DMS114 treated with DMSO at 0.1 percent for 48 hours (cell line): ENCODE results near the gene CCSER2.
"Not testable (repeated sequence)": the region's sequence is repeated elsewhere in the genome, so short reads cannot be mapped to it uniquely, and the experiment has no call there.

ENCODE experiments used
- DNase-seq: peaks from one replicate; lab custom pipeline; 2025; ENCODE audit not compliant: unreplicated experiment; lab: John Stamatoyannopoulos, UW

The CCSER2 gene

DNA sequence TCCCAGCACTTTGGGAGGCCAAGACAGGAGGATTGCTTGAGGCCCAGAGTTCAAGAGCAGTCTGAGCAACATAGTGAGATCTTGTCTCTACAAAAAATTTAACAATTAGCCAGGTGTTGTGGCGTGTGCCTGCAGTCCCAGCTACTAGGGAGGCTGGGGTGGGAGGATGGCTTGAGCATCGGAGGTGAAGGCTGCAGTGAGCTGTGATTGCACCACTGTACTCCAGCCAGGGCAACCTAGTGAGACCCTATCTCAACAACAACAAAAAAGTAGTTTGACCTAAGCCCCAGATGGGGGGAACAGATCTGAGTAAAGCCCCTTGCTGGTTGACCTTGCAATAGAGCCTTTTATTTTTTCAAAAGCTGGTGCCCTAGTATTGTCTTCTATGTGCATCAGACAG, 15.6 kb upstream of the CCSER2 start:
- no peak for DNase-seq

- no peak for DNase-seq
Observed at GRCh38 chr10:84314275-84314674, 14.1 kb upstream of the CCSER2 start.

DNA sequence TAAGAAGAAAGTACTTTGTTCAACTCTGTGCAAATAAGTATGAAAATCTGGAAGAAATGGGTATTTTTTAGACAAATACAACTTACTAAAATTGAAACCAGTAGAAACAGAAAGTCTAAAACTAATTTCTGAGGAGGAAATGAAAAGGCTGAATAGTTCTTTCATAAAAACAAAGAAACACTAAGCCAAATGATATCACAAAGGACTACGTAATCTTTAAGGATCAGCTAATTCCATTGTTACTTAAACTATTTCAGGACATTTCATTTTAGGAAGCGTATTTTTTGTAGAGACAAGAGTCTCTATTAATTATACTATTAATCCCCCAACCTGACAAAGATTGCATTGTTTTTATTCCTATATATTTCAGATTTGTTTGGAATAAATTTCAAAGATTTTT, 11.2 kb upstream of the CCSER2 start:
- no peak for DNase-seq

- DNase-seq: no peak
Observed at GRCh38 chr10:84321902-84322301, 6.5 kb upstream of the CCSER2 start.

- not testable (repeated sequence) for DNase-seq
Observed at GRCh38 chr10:84323566-84323965, 4.8 kb upstream of the CCSER2 start.

DNA sequence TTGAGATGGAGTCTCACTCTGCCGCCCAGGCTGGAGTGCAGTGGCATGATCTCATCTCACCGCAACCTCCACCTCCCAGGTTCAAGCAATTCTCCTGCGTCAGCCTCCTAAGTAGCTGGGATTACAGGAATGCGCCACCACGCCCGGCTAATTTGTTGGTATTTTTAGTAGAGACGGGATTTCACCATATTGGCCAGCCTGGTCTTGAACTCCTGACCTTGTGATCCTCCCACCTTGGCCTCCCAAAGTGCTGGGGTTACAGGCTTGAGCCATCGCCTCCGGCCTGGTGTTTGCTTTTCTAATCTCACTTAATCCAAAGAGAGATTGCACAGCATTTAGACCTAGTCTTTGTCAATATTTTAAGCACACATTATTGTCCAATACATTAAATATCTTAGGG, 1.4 kb upstream of the CCSER2 start:
- DNase-seq: not testable (repeated sequence)

- DNase-seq: peak; percentile 13
Observed at GRCh38 chr10:84329196-84329611, 815 bp downstream of the CCSER2 start.

DNA sequence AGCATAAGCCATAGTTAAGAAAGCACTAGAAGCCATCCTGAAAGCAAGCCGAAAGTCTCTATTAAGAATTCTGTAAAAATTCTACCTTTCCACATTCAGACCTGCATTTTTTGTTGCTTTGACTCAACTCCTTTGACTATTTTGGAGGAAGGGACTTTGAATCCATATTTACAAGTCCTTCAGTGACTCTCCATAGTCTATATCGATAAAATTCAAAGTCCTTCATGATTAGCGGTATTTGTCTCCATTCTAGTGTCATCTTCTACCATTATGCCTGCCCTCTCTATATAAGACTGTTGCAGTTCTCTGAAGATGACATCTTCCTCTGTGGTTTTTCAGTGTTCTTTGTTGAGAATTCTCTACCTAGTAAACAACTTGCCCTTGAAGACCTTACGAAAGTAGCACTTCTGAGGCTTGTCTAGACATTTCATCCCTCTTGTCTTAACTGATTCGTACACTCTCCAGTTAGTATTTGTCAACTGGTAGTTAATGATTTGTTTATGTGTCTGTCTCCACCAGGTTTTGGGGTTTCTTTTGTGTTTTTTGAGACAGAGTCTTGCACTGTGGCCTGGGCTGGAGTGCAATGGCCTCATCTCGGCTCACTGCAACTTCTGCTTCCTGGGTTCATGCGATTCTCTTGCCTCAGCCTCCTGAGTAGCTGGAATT, 1.7 kb downstream of the CCSER2 start:
- no peak for DNase-seq

DNA sequence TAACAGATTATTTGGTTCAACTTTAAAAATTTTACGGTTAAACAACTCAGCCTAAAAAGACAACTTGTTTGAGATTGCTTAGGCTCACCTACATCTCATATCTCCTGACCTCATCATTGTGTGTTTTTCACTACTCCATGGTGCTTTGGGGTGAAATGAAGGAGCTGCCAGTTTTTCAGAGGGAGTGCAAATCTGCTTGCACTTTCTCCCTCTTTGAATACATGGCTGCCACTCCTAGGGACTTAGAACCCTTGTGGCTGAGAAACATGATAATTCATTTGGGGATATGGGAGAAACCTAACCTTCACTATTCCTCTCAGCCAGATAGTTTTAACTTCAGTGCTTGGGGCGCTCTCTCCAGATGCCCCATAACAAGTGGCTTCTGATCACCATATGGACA, 2.7 kb downstream of the CCSER2 start:
- no peak for DNase-seq

- no peak for DNase-seq
Observed at GRCh38 chr10:84333864-84334451, 5.6 kb downstream of the CCSER2 start.

DNA sequence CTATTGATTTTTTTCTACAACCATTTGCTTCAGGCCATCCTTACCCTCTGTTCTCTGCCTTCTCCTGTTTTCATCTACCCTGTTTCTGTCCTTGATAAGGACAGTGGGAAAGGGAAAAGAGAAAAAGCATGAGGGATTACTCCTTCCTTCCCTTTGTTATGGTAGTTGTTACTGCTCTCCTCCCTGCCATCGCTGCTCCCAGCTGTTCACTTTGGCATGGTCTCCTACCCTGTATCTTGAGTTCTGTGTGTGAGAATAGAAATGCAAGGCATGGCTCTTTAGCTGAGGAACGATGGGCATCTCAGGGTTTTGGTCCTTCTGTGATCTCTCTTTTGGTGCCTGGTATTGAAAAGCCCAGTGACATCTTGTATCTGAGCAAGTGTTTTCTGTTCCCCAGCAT, 6.4 kb downstream of the CCSER2 start:
- DNase-seq: no peak

GRCh38 chr10:84335516-84335915, 7.1 kb downstream of the CCSER2 start:
- no peak for DNase-seq

- DNase-seq: no peak
Observed at GRCh38 chr10:84336406-84337090, 8.2 kb downstream of the CCSER2 start.

GRCh38 chr10:84337199-84337598, 8.8 kb downstream of the CCSER2 start:
- DNase-seq: no peak

- no peak for DNase-seq
Observed at GRCh38 chr10:84339025-84339424, 10.6 kb downstream of the CCSER2 start.

- DNase-seq: no peak
Observed at GRCh38 chr10:84340187-84340586, 11.8 kb downstream of the CCSER2 start.

DNA sequence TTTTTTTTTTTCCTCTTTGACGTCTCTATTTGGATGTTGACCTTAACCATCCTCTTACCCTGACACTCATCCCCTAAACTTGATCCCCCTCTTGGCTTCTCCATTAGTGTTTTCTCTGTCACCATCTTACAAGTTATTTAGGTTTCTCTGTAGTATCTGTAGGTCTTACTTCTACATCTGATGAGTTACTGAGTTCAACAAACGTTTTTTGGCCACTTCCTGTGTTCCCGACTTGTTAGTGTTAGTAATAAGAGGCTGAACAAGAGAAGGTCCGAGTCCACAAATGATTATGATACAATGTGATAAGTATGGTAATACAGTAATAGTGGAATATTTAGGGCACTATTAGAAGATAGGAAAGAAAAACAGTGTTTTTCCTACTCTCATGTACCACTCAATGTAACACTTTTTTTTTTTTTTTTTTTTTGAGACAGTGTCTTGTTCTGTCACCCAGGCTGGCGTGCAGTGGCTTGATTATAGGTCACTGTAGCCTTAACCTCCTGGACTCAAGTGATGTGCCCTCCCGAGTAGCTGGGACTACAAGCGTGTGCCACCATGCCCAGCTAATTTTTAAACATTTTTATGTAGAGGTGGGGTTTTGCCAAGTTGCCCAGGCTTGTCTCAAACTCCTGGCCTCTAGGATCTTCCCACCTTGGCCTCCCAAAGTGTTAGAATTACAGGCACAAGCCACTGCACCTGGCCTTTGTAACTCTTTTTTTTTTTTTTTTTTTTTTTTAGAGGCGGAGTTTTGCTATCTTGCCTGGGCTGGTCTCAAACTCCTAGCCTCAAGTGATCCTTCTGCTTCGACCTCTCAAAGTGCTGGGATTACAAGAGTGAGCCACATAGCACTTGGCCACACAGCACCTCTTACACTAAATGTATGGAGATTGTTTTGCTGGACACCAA, 12.5 kb downstream of the CCSER2 start:
- DNase-seq: no peak

- DNase-seq: no peak
Observed at GRCh38 chr10:84341538-84341856, 13.1 kb downstream of the CCSER2 start.

- no peak for DNase-seq
Observed at GRCh38 chr10:84341983-84342382, 13.6 kb downstream of the CCSER2 start.

GRCh38 chr10:84342584-84342983, 14.2 kb downstream of the CCSER2 start:
- DNase-seq: no peak

DNA sequence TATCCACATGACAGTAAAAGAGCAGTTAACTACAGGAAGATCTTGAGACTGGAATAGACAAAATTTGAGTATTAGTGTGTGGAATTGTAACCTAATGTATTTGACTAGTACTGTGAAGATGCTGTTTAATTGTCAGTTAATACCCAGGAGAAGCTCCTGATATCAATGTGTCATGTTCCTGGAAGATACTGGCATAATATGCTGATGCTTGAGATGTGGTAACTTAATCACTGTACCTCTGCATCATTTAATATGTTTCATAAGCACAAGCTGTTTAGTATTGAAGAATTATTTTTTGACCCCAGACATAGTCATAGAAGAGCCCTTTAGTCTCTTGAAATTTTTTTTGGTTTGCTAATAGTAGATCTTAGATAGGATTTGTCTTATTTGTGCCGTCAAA, 15.4 kb downstream of the CCSER2 start:
- no peak for DNase-seq

- DNase-seq: no peak
Observed at GRCh38 chr10:84344526-84344925, 16.1 kb downstream of the CCSER2 start.
